SK-N-SH treated with all-trans-retinoic acid at 6 μM for 48 hours (cell line): Measurements from ENCODE around the gene XYLB.

Experiments
- ARNTL ChIP-seq: fragments of 450-650 bp; formaldehyde crosslinking; IDR thresholded peaks from 2 replicates; pipeline ENCODE4 v1.5.0; 2020; ENCODE audit warnings: low read depth, mild to moderate bottlenecking, moderate library complexity, borderline replicate concordance
- CREB5 ChIP-seq: fragments of 250-450 bp; sonication (Bioruptor Pico); IDR thresholded peaks from 2 replicates; pipeline ENCODE4 v1.5.1; 2020; ENCODE audit warnings: low read depth, mild to moderate bottlenecking, moderate library complexity
- CSDC2 ChIP-seq: fragments of 250-450 bp; sonication (Bioruptor Pico); IDR thresholded peaks from 2 replicates; pipeline ENCODE4 v1.5.0; 2020; ENCODE audit warnings: mild to moderate bottlenecking, moderate library complexity
- ZFP30 ChIP-seq: fragments of 450-650 bp; formaldehyde crosslinking; IDR thresholded peaks from 2 replicates; pipeline ENCODE4 v1.5.0; 2022; ENCODE audit warnings: mild to moderate bottlenecking, moderate library complexity

- TF ChIP-seq CREB5 (CRISPR knock-in tag) (no peak), ARNTL (CRISPR knock-in tag) (no peak), ZFP30 (CRISPR knock-in tag) (no peak), CSDC2 (CRISPR knock-in tag) (no peak)
These were observed 34.6 kb upstream of the XYLB start for GRCh38 chr3:38311941-38312340.
